ENCODE results near the gene LRCH1. TPM values are rescaled to one million over a fixed set of nuclear protein-coding genes. Genes with fewer than 3 reads are reported as not detected.

LRCH1 gene
- total and polyA plus RNA-seq, 2 of the 13 experiments (the other 11 are each of a cell fraction or from before 2014, with no cell fraction given), result 4.1 to 12.6 TPM

- Histone ChIP-seq H3K4me2 (ENCODE audit: low read depth, low read length) (no peak overlapping the region), H3K9me3 (ENCODE audit: low read length) (no peaks in the 10 kb centered on the region), H3K4me3 (replicated peaks in 1 of 3; ENCODE audit: insufficient read depth in 1 of 3, low read depth in 2 of 3, low read length in 3 of 3) (no peak overlapping the region), H3K36me3 (replicated peaks in 1 of 2; ENCODE audit: control insufficient read depth in 1 of 2, insufficient read depth in 2 of 2, low read length in 2 of 2) (peaks cover 0 to 27% of the 10 kb centered on the region in 2 experiments), H3K9ac (ENCODE audit: insufficient read depth, low read depth, low read length) (no peak overlapping the region), H3K79me2 (ENCODE audit: insufficient read depth, low read length) (no peaks in the 10 kb centered on the region), H4K20me1 (ENCODE audit: insufficient read depth, low read length) (no peaks in the 10 kb centered on the region), H3K27me3 (ENCODE audit: control insufficient read depth in 1 of 2, insufficient read depth in 2 of 2, low read length in 2 of 2) (no peaks in the 10 kb centered on the region), H2AFZ (ENCODE audit: low read length) (no peak overlapping the region), H3K4me1 (ENCODE audit: insufficient read depth, low read length) (peaks cover 15% of the 10 kb centered on the region), H3K27ac (ENCODE audit: extremely low read length, insufficient read depth, low read length) (no peak overlapping the region)
- FAIRE-seq, result no peak
- TF ChIP-seq ZNF24 (IDR thresholded peaks at IDR 0.05) (no peak), ZNF468 (CRISPR knock-in tag; IDR thresholded peaks at IDR 0.05) (no peak), PLSCR1 (CRISPR knock-in tag; IDR thresholded peaks at IDR 0.05; ENCODE audit: borderline replicate concordance) (no peak), ZBTB7A (CRISPR knock-in tag; IDR thresholded peaks at IDR 0.05) (no peak), ZNF703 (CRISPR knock-in tag; IDR thresholded peaks at IDR 0.05; ENCODE audit: borderline replicate concordance) (no peak), ZNF549 (CRISPR knock-in tag; IDR thresholded peaks at IDR 0.05) (no peak), HOMEZ (CRISPR knock-in tag; IDR thresholded peaks at IDR 0.05; ENCODE audit: low read depth) (no peak), MEIS2 (CRISPR knock-in tag; IDR thresholded peaks at IDR 0.05) (no peak), ZKSCAN1 (IDR thresholded peaks at IDR 0.05; ENCODE audit: low read length) (no peak)
- TF ChIP-seq, protein P1, sequence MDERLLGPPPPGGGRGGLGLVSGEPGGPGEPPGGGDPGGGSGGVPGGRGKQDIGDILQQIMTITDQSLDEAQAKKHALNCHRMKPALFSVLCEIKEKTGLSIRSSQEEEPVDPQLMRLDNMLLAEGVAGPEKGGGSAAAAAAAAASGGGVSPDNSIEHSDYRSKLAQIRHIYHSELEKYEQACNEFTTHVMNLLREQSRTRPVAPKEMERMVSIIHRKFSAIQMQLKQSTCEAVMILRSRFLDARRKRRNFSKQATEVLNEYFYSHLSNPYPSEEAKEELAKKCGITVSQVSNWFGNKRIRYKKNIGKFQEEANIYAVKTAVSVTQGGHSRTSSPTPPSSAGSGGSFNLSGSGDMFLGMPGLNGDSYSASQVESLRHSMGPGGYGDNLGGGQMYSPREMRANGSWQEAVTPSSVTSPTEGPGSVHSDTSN (CRISPR knock-in tag; IDR thresholded peaks at IDR 0.05), result no peak
- TF ChIP-seq, protein P2, sequence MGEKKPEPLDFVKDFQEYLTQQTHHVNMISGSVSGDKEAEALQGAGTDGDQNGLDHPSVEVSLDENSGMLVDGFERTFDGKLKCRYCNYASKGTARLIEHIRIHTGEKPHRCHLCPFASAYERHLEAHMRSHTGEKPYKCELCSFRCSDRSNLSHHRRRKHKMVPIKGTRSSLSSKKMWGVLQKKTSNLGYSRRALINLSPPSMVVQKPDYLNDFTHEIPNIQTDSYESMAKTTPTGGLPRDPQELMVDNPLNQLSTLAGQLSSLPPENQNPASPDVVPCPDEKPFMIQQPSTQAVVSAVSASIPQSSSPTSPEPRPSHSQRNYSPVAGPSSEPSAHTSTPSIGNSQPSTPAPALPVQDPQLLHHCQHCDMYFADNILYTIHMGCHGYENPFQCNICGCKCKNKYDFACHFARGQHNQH (CRISPR knock-in tag; IDR thresholded peaks at IDR 0.05), result no peak
- no peak for DNase-seq (ENCODE audit: low spot score)
- CTCF ChIA-PET (ENCODE audit: low intra/inter-chr PET ratio, low total read pairs), result interaction anchor here (1.4 to 3.4 kb wide), 3 partner anchors 117 to 227 kb away, joined by 5 to 63 read pairs (median 24); partner anchors contain the start of gene LRCH1
- intact Hi-C loops (cut with micrococcal nuclease; ENCODE audit: unreplicated experiment) (no loop called here), in situ Hi-C loops (cut with HindIII; ENCODE audit: extremely low pct_ligation_motif_present, low pct_unique_long_range_greater_than_20kb) (loop anchor here (5.0 kb wide), 2 partner anchors 168 to 228 kb away; partner anchors contain the start of gene LRCH1)
- 99% methylated on average over 6 of the region's 8 CpGs for WGBS (ENCODE audit: low lambda C conversion rate)
- POLR2A ChIA-PET, result no interaction called here
- ATAC-seq, result no peak
- no TSS peak for BruUV-seq (replicated peaks)
Observed at GRCh38 chr13:46720189-46720588, 167.2 kb downstream of the LRCH1 start.

Measured in HepG2 (cell line).